Prostate gland (tissue), 2 donors: ENCODE data around the gene NKD2. TPM values are rescaled to one million over a fixed set of nuclear protein-coding genes. Genes with fewer than 3 reads are reported as not detected.

Experiments used
- DNase-seq: peaks from one replicate; pipeline ENCODE4 v3.0.0-alpha.2; 2019; ENCODE audit warnings: low spot score
- H3K27ac ChIP-seq, 2 donors: fragments of 200-600 bp; sonication (generic); 2 replicates each; pipeline ENCODE4 v1.5.1; 2017 to 2019
- H3K27me3 ChIP-seq: fragments of 200-600 bp; sonication (generic); replicated peaks from 2 replicates; pipeline ENCODE4 v1.5.1; 2019; ENCODE audit not compliant: insufficient read depth
- H3K36me3 ChIP-seq, 2 donors: fragments of 200-600 bp; sonication (generic); 1 replicate in 1 of 2; 2 replicates in 1 of 2; pipeline versions ENCODE4 v1.5.1 to v1.8.1; 2017 to 2019
- H3K4me1 ChIP-seq: fragments of 200-600 bp; sonication (generic); replicated peaks from 2 replicates; pipeline ENCODE4 v1.5.1; 2019
- H3K4me3 ChIP-seq, 2 donors: fragments of 200-600 bp; sonication (generic); 2 replicates each; pipeline ENCODE4 v1.5.1; 2017 to 2019
- H3K9me3 ChIP-seq: fragments of 200-600 bp; sonication (generic); 2 replicates; pipeline ENCODE4 v1.5.1; 2017
- CTCF ChIP-seq, 4 experiments: fragments of 200-600 bp in 2 of 4; fragments of 450-650 bp in 2 of 4; sonication (generic) in 2 of 4; IDR thresholded peaks; 1 replicate in 3 of 4; 2 replicates in 1 of 4; pipeline ENCODE4 v1.5.1; 2016 to 2019; ENCODE audit warnings: antibody characterized with exemption in 4 of 4, mild to moderate bottlenecking in 2 of 4, moderate library complexity in 2 of 4
- POLR2A ChIP-seq: fragments of 450-650 bp; IDR thresholded peaks from one replicate; pipeline ENCODE4 v1.6.1; 2016; ENCODE audit warnings: antibody characterized with exemption, mild to moderate bottlenecking
- POLR2AphosphoS5 ChIP-seq: sonication (generic); formaldehyde crosslinking; IDR thresholded peaks from one replicate; pipeline ENCODE4 v1.6.1; 2017; ENCODE audit warnings: antibody characterized with exemption
- WGBS: methylation state at CpG from one replicate; pipeline ENCODE4 v1.1.5; 2018; 5-methylcytosine and 5-hydroxymethylcytosine counted together
- intact Hi-C: fragments of 100-400 bp; cut with DNase I; formaldehyde crosslinking; loops from one replicate; pipeline ENCODE4 v1.14.2; 2022
- total RNA-seq, 2 donors: library from RNA; depleted of rRNA; stranded (reverse); fragments of >200 nt; gene quantifications; one replicate each; pipeline ENCODE4 v1.1.0, GENCODE V29; 2016

Gene NKD2
- total RNA-seq, 2 donors from 2014 or later: 2.9 to 22.1 TPM

GRCh38 chr5:1075931-1076330, 67.3 kb downstream of the NKD2 start:
- no peak for TF ChIP-seq POLR2AphosphoS5
- TF ChIP-seq POLR2A: no peak
- TF ChIP-seq CTCF (IDR thresholded peaks at IDR 0.05): no peak
- no peaks in the 10 kb centered on the region for H3K9me3 ChIP-seq
- no peaks in the 10 kb centered on the region for H3K4me1 ChIP-seq
- no peak overlapping the region for H3K4me3 ChIP-seq
- intact Hi-C loops: no loop called here
- DNase-seq: no peak
- H3K27me3 ChIP-seq: no peaks in the 10 kb centered on the region
- no peak overlapping the region for H3K27ac ChIP-seq
- H3K36me3 ChIP-seq: no peaks in the 10 kb centered on the region
- 97% methylated on average over 10 of the region's 17 CpGs for WGBS

GRCh38 chr5:1076406-1076805, 67.8 kb downstream of the NKD2 start:
- H3K9me3 ChIP-seq: no peaks in the 10 kb centered on the region
- no peaks in the 10 kb centered on the region for H3K36me3 ChIP-seq

DNA sequence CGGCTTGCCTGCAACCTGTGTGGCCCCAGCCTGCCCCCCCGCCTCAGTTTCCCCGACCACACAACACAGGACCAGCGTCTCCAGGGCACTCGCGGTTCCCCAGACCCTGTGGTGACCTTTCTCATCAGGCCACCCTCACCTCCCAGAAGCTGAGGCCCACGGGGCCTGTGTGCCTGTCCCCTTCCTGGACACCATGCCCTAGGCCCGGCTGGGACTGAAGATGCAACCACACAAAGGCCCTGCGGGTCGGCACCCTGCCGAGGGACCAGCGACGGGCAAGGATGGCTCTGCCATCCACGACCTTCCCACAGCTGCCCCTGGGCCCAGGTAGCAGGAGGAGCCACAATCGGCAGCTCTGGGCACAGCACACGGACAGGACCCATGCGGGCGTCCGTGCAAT, 68.4 kb downstream of the NKD2 start:
- 94% methylated on average over 17 of the region's 19 CpGs for WGBS
- Histone ChIP-seq H3K4me1 (no peaks in the 10 kb centered on the region), H3K4me3 (no peak overlapping the region), H3K36me3 (no peaks in the 10 kb centered on the region), H3K9me3 (no peaks in the 10 kb centered on the region), H3K27me3 (no peaks in the 10 kb centered on the region), H3K27ac (no peak overlapping the region)
- no peak for DNase-seq
- TF ChIP-seq POLR2AphosphoS5: no peak
- TF ChIP-seq POLR2A: no peak
- TF ChIP-seq CTCF (IDR thresholded peaks at IDR 0.05): no peak
- intact Hi-C loops: no loop called here

More at GRCh38 chr5:1076406-1076805, 67.8 kb downstream of the NKD2 start:
- TF ChIP-seq POLR2A: no peak
- no peak for TF ChIP-seq POLR2AphosphoS5
- TF ChIP-seq CTCF (IDR thresholded peaks at IDR 0.05): no peak
- H3K27ac ChIP-seq: no peak overlapping the region
- intact Hi-C loops: no loop called here
- H3K27me3 ChIP-seq: no peaks in the 10 kb centered on the region
- no peaks in the 10 kb centered on the region for H3K4me1 ChIP-seq
- 92% methylated on average over 17 of the region's 17 CpGs for WGBS
- no peak for DNase-seq
- no peak overlapping the region for H3K4me3 ChIP-seq

- no peaks in the 10 kb centered on the region for H3K36me3 ChIP-seq
- intact Hi-C loops: no loop called here
Observed at GRCh38 chr5:1077491-1078020, 69.0 kb downstream of the NKD2 start.

More at GRCh38 chr5:1077491-1078020, 69.0 kb downstream of the NKD2 start:
- no peak for DNase-seq
- 95% methylated on average over 26 of the region's 27 CpGs for WGBS
- no peaks in the 10 kb centered on the region for H3K27me3 ChIP-seq
- no peak for TF ChIP-seq POLR2A
- TF ChIP-seq POLR2AphosphoS5: no peak
- no peak for TF ChIP-seq CTCF (IDR thresholded peaks at IDR 0.05)
- no peaks in the 10 kb centered on the region for H3K4me1 ChIP-seq
- H3K9me3 ChIP-seq: no peaks in the 10 kb centered on the region
- H3K4me3 ChIP-seq: no peak overlapping the region
- H3K27ac ChIP-seq: no peak overlapping the region
